Gastrocnemius medialis (tissue), 4 donors: Measurements from ENCODE around the gene MTARC1. TPM values are rescaled to one million over a fixed set of nuclear protein-coding genes. Genes with fewer than 3 reads are reported as not detected.

Experiments
- ATAC-seq, 2 donors: fragments of 150-250 bp; one replicate each; pipeline ENCODE4 v1.9.1; 2016
- DNase-seq, 2 donors: peaks; one replicate each; pipeline ENCODE4 v3.0.0-alpha.2; 2019
- H3K27ac ChIP-seq, 4 donors: fragments of 200-600 bp; sonication (generic); 1 replicate in 1 of 4; 2 replicates in 3 of 4; pipeline ENCODE4 v1.5.1; 2016 to 2018; ENCODE audit warnings: mild to moderate bottlenecking in 2 of 4, moderate library complexity in 1 of 4
- H3K27me3 ChIP-seq, 3 donors: fragments of 200-600 bp; sonication (generic) in 2 of 3; 1 replicate in 1 of 3; 2 replicates in 2 of 3; pipeline versions ENCODE4 v1.5.1 to v1.6.0; 2016 to 2019; ENCODE audit warnings: mild to moderate bottlenecking in 1 of 3, moderate library complexity in 1 of 3
- H3K36me3 ChIP-seq, 2 donors: fragments of 200-600 bp; sonication (generic) in 1 of 2; one replicate each; pipeline ENCODE4 v1.5.1; 2017 to 2018
- H3K4me1 ChIP-seq, 2 donors: fragments of 200-600 bp; sonication (generic) in 1 of 2; one replicate each; pipeline ENCODE4 v1.5.1; 2016 to 2017; ENCODE audit warnings: mild to moderate bottlenecking in 2 of 2
- H3K4me3 ChIP-seq, 4 donors: fragments of 200-600 bp; sonication (generic) in 3 of 4; 1 replicate in 1 of 4; 2 replicates in 3 of 4; pipeline ENCODE4 v1.5.1; 2016 to 2019; ENCODE audit warnings: mild to moderate bottlenecking in 2 of 4
- H3K9me3 ChIP-seq, 3 donors: fragments of 200-600 bp; sonication (generic) in 2 of 3; 1 replicate in 1 of 3; 2 replicates in 2 of 3; pipeline ENCODE4 v1.5.1; 2016 to 2019
- CTCF ChIP-seq, 5 experiments: fragments of 450-650 bp in 3 of 5; fragments of 200-600 bp in 2 of 5; sonication (generic) in 2 of 5; IDR thresholded peaks in 4 of 5; conservative IDR thresholded peaks in 1 of 5; 1 replicate in 4 of 5; 2 replicates in 1 of 5; pipeline ENCODE4 v1.5.1; 2016 to 2019; ENCODE audit warnings: antibody characterized with exemption in 5 of 5, mild to moderate bottlenecking in 3 of 5, moderate library complexity in 3 of 5
- POLR2A ChIP-seq, 2 donors: fragments of 450-650 bp; IDR thresholded peaks; one replicate each; pipeline ENCODE4 v1.6.1; 2017; ENCODE audit warnings: antibody characterized with exemption in 2 of 2, mild to moderate bottlenecking in 2 of 2, moderate library complexity in 2 of 2
- in situ Hi-C, 4 donors: fragments of 200-750 bp; cut with MboI; loops; one replicate each; pipeline versions ENCODE4 v1.15.0 to v1.8.0; 2017; ENCODE audit warnings: low sequenced_read_pairs in 4 of 4
- intact Hi-C: fragments of 100-400 bp; cut with DNase I; formaldehyde crosslinking; loops from one replicate; pipeline ENCODE4 v1.15.1; 2023; ENCODE audit warnings: low total_unique reads
- total RNA-seq, 4 donors: library from RNA; depleted of rRNA; stranded (reverse); fragments of >200 nt; gene quantifications; one replicate each; pipeline versions ENCODE4 v1.1.0 to v1.2.3, GENCODE V29; 2016

MTARC1 gene
- total RNA-seq, 4 donors from 2014 or later, result 1.2 to 2.9 (median 1.3) TPM

DNA sequence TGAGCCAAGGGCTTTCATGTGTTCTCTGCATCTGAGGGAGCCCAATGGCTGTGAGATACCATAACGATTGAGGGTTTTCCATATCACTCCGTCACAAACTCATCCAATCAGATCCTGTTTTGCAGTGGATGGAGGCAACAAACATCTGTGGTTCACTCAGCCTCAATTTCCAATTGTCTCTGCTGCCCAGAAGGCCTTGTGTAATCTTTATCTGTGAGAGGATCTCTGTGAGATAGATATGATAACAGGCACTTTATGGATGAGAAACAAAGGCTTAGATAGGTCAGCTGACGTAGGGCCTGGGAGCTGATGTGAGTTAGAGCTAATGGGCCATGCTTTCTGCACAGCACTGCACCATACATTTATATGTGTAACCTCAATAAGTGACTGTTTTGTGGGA lies 3.3 kb upstream of the MTARC1 start:
- Histone ChIP-seq H3K27me3 (no peaks in the 10 kb centered on the region), H3K4me1 (peaks cover 6 to 23% of the 10 kb centered on the region in 2 donors), H3K9me3 (no peaks in the 10 kb centered on the region), H3K36me3 (peaks cover 3% of the 10 kb centered on the region in 2 donors), H3K4me3 (no peak overlapping the region), H3K27ac (no peak overlapping the region)
- intact Hi-C loops, result loop anchor here (10.0 kb wide), 1 partner anchor 509 kb away; the partner anchor contains the start of gene RAB3GAP2
- DNase-seq (no peak), ATAC-seq (no peak)
- no peak for TF ChIP-seq POLR2A (IDR thresholded peaks at IDR 0.05)
- no peak for TF ChIP-seq CTCF (IDR thresholded peaks at IDR 0.05 in 4 of 5, conservative IDR thresholded peaks at IDR 0.05 in 1 of 5)
- in situ Hi-C loops, result loop anchor here in 2 of 4 donors (5.0 to 25.0 kb wide), 2 partner anchors 91 to 496 kb away; partner anchors contain the start of gene C1orf115 (in 1 of the 2)

DNA sequence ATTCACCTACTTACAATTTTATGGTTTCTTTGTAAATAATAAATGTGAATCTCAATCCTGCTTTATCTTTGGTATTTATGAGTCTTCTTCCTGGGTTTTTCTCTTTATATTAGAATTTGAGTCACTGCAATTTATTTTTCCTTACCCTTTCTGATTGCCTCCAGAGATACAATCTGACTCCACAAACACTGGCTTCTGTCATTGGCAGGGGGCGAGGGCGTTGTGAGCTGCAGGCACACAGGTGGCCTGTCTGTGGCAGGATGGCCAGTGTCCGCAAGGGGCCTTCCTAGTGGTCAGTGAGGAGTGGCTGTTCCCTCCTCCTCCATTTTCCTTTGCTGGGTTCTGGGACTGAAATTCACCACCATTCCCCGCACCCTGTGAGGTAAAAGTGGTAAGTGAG lies 2.0 kb upstream of the MTARC1 start:
- ATAC-seq, result no peak
- DNase-seq, result no peak
- intact Hi-C loops (loop anchor here (10.0 kb wide), 1 partner anchor 510 kb away; the partner anchor contains the start of gene RAB3GAP2), in situ Hi-C loops (loop anchor here in 2 of 4 donors (5.0 to 25.0 kb wide), 2 partner anchors 92 to 497 kb away; partner anchors contain the start of gene C1orf115 (in 1 of the 2))
- Histone ChIP-seq H3K27ac (no peak overlapping the region), H3K9me3 (no peaks in the 10 kb centered on the region), H3K36me3 (peaks cover 3% of the 10 kb centered on the region in 2 donors), H3K27me3 (no peaks in the 10 kb centered on the region), H3K4me1 (peaks cover 6 to 23% of the 10 kb centered on the region in 2 donors), H3K4me3 (no peak overlapping the region)
- no peak for TF ChIP-seq POLR2A (IDR thresholded peaks at IDR 0.05)
- TF ChIP-seq CTCF (IDR thresholded peaks at IDR 0.05 in 4 of 5, conservative IDR thresholded peaks at IDR 0.05 in 1 of 5), result no peak

DNA sequence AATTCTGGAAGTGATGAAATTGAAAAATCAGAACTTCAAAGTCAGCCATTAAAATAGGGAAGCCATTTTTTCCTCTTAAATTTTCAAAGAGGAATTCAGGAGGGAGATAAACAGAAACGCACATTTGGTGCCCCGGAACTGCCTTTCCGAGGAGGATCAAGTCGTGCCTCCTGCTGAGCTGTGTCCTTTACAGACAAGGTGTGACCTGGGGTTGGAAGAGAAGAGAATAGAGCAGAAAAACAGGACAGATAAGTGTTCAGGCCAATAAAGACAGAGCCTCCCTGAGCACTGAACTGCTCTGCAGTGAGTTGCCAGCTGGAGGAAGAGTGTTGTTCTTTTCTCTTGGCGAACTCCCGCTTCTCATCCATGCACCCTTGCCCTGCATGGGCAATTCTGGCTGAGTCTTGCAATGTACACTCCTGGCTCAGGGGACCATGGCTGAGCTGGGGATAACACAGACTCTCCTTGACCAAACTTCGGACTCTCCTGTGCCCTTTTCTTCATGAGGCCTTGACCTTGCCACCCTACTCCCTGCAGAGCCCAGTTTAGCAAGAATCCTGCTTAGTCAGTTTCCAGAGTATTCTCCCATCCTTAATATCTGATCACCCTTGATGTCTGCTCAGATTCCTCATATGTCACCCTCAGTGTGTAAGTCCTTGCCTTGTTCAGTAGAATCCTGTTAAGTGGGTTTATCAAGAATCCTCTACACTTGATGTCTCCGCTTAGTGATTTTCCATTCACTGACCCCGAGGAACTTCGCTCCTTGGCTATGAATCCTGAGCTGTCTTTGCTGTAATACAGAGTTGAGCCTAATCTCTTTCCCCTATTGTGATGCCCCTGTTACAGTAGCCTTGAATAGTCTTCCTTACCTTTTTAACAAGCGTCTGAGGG lies 1.3 kb upstream of the MTARC1 start:
- in situ Hi-C loops (loop anchor here in 2 of 4 donors (25.0 kb wide), 1 partner anchor 498 kb away; no protein-coding TSS in a partner anchor), intact Hi-C loops (loop anchor here (10.0 kb wide), 1 partner anchor 511 kb away; the partner anchor contains the start of gene RAB3GAP2)
- TF ChIP-seq CTCF (IDR thresholded peaks at IDR 0.05 in 4 of 5, conservative IDR thresholded peaks at IDR 0.05 in 1 of 5) (no peak), POLR2A (IDR thresholded peaks at IDR 0.05) (no peak)
- Histone ChIP-seq H3K27me3 (no peaks in the 10 kb centered on the region), H3K4me1 (peaks cover 6 to 23% of the 10 kb centered on the region in 2 donors), H3K27ac (peak overlapping the region in 3 of 4 donors; percentile 56 to 76 (median 62)), H3K9me3 (no peaks in the 10 kb centered on the region), H3K36me3 (peaks cover 3% of the 10 kb centered on the region in 2 donors), H3K4me3 (peak overlapping the region in 1 of 4 donors; percentile 63)
- no peak for ATAC-seq
- no peak for DNase-seq

- Histone ChIP-seq H3K4me1 (peaks cover 10 to 25% of the 10 kb centered on the region in 2 donors), H3K9me3 (no peaks in the 10 kb centered on the region), H3K36me3 (peaks cover 3% of the 10 kb centered on the region in 2 donors), H3K27ac (peak overlapping the region; percentile 56 to 76 (median 61)), H3K4me3 (peak overlapping the region; percentile 63 to 78 (median 66)), H3K27me3 (no peaks in the 10 kb centered on the region)
- in situ Hi-C loops, result loop anchor here in 2 of 4 donors (25.0 kb wide), 1 partner anchor 499 kb away; no protein-coding TSS in a partner anchor
- peak; percentile 18 to 47 for ATAC-seq
- intact Hi-C loops, result loop anchor here (10.0 kb wide), 1 partner anchor 511 kb away; the partner anchor contains the start of gene RAB3GAP2
- no peak for DNase-seq
- TF ChIP-seq POLR2A (IDR thresholded peaks at IDR 0.05), result no peak
- TF ChIP-seq CTCF (IDR thresholded peaks at IDR 0.05 in 4 of 5, conservative IDR thresholded peaks at IDR 0.05 in 1 of 5), result no peak
These were observed 716 bp upstream of the MTARC1 start for GRCh38 chr1:220786057-220786336.
